K562 treated with DMSO at 1 percent for 4 hours (cell line): ENCODE data around the gene GALNT12. TPM values are rescaled to one million over a fixed set of nuclear protein-coding genes. Genes with fewer than 3 reads are reported as not detected.

Experiments used
- total RNA-seq: library from RNA; unstranded; fragments of 300-600 nt; gene quantifications from 2 replicates; pipeline ENCODE4 v1.2.3, GENCODE V29; 2022; ENCODE audit not compliant: insufficient read depth

The GALNT12 gene, protein sequence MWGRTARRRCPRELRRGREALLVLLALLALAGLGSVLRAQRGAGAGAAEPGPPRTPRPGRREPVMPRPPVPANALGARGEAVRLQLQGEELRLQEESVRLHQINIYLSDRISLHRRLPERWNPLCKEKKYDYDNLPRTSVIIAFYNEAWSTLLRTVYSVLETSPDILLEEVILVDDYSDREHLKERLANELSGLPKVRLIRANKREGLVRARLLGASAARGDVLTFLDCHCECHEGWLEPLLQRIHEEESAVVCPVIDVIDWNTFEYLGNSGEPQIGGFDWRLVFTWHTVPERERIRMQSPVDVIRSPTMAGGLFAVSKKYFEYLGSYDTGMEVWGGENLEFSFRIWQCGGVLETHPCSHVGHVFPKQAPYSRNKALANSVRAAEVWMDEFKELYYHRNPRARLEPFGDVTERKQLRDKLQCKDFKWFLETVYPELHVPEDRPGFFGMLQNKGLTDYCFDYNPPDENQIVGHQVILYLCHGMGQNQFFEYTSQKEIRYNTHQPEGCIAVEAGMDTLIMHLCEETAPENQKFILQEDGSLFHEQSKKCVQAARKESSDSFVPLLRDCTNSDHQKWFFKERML
- 49.3 and 51.7 TPM in 2 replicates for total RNA-seq

GRCh38 chr9:98807070-98807813 lies at the start of gene GALNT12:
Gene GALNT12 (plus strand): TSS chr9:98807670. CDS start chr9:98807699, 29 bp downstream.

DNA sequence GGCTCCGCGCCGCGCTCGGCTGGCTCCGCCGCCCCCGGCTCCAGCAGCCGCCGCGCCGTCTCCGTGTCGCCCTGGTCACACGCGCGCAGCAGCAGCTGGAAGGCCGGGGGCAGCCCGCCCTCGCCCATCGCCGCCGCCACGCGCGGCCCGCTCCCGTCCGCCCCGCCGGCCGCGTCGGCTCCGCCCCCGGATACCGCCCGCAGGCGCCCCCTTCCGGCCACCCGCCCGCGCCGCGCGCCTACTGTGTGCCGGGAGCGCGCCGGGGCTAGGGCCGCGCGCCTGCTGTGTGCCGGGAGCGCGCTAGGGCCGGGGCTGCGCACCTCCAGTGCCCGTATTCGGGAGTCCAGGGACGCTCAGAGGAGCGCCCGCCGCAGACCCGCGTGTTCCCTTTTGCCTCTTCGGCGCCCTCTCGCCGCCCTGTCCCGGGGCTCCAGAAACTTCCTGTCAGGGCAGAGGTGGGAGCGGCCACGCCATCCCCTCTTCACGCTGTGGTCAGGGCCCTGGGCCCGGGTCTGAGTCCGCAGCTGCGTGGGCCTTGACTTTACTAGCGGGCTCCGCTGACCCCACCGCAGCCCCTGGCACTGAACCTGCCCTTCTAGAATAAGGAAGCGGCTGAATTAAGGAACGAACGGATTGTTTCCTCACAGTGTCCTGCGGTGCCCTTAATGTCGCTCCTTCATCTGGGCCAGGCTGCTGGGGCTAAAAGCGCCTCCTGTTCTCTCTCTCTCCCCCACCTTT lies 10.9 kb upstream of the GALNT12 start, which contains the start of gene ANKS6:
Gene ANKS6, minus strand, starts transcription at position 192 of the 738 bp plus-strand sequence. Its CDS starts 64 bp downstream, at position 128.

Other genes with a start within 250 kb of the GALNT12 start
- gene GABBR2, start 98.7 kb upstream of the GALNT12 start, total RNA-seq = 0.10 TPM in 1 of 2 replicates, not detected in the other
- 27.1 and 29.4 TPM in 2 replicates for gene ANKS6, start 11.1 kb upstream of the GALNT12 start, total RNA-seq
- gene COL15A1, start 136.2 kb downstream of the GALNT12 start, total RNA-seq = 20.1 and 20.9 TPM in 2 replicates